ENCODE measurements around the gene GLCCI1. TPM values are rescaled to one million over a fixed set of nuclear protein-coding genes. Genes with fewer than 3 reads are reported as not detected.

GLCCI1 gene
- total RNA-seq, 1 donor from 2014 or later = 5.7 TPM

DNA sequence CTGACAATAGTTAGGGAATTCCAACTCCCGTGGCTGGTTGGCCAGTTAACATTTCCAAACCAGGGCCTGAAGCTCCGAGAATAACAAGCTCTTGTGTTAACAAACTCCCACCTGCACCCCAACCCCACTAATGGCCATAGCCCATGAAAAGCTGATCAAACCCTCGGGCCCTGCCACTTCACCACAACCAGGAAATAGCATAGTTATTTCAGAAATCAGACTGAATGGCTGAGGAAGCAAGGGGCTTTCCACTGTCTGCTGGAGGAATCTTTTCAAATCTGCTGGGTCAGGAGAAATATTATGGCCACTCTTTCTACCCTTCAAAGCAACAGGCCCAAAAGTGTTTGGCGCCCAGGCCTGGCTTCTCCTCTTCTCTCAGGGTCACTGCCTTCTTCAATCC is 145.6 kb downstream of the GLCCI1 start:
- no peak for DNase-seq (ENCODE audit: missing footprints)
- intact Hi-C loops (cut with DNase I) = no loop called here
- no peak for ATAC-seq

DNA sequence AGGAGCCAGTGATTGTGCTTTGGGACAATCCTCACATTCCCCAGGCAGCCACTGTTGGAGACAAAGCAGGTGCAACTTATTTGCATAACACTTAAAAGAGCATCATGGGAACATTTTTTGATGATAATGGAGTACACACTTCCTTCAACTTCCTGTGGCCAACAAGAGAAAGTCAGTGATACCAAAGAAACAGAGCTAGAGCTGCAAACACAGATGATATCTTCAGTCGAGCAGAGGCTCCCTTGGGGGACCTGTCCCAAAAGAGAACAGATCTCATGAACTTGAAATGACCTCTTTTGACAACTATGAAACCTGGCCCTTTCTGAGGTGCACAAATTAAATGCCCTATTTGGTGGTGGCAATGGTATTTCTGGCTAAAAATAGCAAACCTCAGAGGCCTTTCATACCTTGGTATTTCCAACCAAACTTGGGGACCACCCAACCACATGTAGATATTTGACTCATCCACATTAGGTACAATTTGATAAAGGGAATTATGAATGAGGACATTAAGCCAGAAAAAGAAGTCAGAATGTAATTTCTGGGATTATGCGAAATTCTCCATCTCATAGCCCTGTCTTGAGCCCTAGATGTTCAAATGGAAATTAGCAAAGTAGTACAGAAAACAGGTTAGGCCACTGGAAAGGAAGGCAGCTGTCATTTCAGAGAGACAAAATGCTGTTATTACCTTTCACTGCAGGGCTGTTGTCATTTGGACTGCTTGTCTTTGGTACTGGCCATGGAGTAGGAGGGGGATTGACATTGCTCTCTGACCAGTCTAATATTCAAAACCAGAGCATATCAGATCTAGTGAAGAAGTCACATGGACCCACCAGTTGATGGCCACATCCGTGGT is 147.2 kb downstream of the GLCCI1 start:
- DNase-seq (ENCODE audit: missing footprints) (no peak), ATAC-seq (no peak)
- intact Hi-C loops (cut with DNase I) = no loop called here

DNA sequence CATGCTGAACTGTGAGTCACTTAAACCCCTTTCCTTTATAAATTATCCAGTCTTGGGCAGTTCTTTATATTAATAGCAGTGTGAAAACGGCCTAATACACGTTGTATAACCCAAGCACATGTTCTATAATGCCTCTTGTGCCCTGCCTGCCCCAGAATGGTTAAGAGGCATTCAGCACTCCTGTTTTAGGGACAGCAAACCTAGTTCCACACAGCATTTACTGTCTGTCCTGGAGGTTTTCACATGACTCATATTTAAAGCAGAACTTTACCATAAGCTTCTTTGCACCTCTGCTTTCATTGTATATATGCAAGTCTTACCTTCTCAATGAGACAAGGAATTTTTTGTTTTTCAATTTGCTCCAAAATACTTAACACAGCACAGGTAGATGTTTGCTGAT is 148.6 kb downstream of the GLCCI1 start:
- intact Hi-C loops (cut with DNase I) = no loop called here
- no peak for ATAC-seq
- DNase-seq (ENCODE audit: missing footprints) = no peak

DNA sequence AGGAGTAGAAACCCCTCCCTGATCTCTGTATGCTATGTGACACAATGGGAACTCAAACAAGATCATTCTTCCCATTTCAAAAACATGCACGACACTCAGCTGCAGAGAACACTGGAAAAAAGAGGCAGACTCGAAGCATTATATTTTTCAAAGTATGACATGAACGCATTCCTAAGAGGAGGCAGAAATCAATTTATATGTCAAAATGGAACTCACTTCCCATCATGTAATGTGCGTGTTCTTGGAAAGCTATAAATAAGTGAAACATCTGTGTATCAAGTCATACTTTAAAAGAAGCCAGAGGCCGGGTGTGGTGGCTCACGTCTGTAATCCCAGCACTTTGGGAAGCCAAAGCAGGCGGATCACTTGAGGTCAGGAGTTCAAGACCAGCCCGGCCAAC is 150.7 kb downstream of the GLCCI1 start:
- intact Hi-C loops (cut with DNase I) = no loop called here
- no peak for DNase-seq (ENCODE audit: missing footprints)
- no peak for ATAC-seq

DNA sequence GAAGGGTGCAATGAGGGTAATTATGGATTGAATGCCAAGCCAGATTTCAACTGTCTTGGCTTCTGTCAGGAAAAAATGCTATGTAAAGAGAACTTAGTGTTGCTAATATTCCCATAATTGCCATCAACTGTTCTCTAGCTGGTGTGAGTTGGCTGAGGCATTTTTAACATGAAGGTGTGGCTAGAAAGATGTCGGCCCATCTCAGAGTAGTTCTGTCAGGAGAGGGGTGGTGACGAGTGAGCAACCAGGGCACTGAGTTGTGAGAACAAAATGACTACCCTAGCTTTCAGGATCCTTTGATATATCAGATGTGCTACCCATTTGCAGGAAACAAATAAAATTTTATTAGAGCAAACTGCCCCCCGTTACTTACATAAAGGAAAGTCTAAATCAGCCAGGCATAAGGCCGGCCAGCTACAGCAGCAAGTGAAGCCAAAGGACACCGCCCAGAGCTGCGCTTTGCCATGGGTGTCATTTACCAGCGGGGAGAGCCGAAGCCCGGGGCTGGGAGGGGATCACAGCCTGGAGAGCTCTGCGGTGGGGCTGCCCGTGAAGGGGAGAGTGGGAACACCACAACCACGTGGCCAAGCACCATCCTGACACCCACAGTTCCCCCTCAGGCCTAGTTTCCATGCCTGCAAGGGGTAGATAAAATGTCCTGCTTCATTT is 151.9 kb downstream of the GLCCI1 start:
- intact Hi-C loops (cut with DNase I) = no loop called here
- ATAC-seq (no peak), DNase-seq (ENCODE audit: missing footprints) (no peak)

DNA sequence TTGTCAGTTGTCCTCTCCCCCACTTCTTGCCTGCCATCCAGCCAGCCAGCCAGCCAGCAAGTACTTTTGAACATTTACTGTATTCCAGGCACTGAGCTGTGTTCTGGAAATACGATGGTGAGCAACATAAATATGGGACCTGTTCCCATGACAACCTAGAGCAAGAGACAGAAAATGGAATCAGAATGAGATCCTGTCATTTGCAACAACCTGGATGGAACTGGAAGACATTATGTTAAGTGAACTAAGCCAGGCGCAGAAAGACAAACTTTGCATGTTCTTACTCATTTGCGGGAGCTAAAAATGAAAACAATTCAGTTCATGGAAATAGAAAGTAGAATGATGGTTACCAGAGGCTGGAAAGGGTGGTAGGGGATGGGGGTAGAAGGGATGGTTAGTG is 152.6 kb downstream of the GLCCI1 start:
- intact Hi-C loops (cut with DNase I) = no loop called here
- DNase-seq (ENCODE audit: missing footprints) (no peak), ATAC-seq (no peak)

DNA sequence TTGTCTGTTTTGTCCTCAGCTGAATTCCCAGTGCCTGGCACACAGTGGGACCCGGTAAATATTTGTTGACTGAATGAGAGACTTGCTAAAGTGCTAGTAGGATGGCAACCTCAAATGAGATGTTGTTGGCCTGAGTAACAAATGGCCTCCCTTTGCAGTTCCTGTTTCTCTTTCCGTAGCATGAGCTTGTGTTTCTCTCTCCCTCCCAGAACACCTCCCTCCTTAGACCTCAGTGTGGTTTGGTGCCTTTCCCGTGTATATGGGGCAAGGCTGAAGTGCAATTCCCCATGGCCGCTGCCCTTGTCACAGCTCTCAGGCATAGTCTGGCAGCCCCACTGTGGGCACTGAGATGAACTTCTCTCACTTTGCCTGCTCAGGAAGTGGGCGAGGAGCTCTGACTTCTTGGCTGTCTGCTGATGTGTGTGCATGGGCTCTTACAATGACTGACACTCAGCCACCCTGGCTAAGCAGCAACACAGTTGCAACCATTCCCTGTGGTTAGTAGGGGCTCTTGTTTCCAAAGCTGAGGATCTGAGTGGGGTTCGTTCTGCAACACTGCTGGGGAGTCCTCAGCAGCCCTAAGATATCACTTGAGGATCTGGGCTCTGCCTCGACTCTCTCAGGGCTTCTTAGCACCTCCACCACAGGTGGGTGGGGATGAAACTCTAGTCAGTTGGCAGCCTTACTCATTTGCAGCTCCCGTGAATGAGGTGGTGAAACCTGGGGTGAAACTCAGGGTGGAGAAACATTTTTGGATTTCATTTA is 157.3 kb downstream of the GLCCI1 start:
- intact Hi-C loops (cut with DNase I) = no loop called here
- no peak for DNase-seq (ENCODE audit: missing footprints)
- peak; percentile 44 for ATAC-seq

DNA sequence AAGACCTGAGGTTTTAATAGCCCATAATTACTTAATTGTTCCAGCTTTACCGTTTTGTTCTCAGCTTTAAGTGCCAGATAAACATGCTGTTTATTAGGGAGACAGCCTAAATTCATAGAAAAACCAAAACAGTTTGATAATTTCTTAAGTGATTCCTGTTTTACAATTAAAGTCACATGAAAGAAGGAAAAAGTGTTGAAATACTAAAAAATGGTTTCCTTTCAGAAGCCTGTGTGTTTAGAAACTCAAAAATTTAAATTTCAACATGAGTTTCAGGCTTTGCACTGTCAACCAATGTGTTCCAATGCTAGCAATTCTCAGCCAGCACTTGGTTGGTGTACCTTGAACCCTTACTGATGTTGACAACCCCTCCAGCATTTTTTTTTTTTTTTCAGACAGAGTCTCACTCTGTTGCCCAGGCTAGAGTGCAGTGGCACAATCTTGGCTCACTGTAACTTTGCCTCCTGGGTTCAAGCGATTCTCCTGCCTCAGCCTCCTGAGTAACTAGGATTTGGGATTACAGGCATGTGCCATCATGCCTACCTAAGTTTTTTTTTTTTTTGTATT is 158.1 kb downstream of the GLCCI1 start:
- ATAC-seq = no peak
- intact Hi-C loops (cut with DNase I) = no loop called here
- DNase-seq (ENCODE audit: missing footprints) = no peak

DNA sequence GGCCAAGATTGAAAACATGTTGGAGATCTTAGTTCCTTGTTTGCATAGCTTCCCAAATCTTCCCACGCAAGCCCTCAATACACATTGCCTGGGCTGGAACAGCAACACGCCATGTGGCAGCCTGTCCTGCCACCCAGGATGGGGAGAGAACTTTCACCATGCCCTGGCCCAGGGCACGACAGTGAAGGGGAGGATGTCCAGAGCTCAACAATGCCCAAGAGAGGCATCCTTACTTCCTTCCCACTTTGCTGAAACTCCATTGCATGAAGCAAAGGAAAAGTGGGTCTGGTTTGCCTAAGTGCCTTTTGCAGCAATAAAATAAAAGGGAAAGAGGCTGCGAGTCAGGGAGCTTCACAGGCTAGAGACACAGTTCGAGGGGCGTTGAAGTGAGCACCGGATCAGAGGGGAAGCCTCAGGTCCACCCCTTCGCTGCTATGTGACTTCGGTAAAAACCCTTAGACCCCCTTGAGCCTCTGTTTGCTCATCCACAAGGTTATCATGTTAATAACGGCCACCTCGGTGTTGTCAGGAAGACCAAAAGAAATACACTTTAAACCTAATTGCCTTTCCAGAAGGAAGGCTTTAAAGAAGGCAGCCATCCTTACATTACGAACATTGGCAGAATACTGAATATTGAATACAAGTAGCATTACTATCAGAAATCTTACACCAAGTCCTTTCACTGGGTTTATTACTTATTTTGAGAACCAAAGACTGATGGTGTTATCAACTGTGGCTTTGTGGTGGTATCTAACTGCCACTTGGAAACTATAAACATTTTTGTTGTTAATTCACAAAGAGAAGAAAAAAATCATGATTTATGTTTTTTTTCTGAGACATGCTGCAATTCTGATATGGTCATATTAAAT is 160.1 kb downstream of the GLCCI1 start:
- ATAC-seq (no peak), DNase-seq (ENCODE audit: missing footprints) (no peak)
- intact Hi-C loops (cut with DNase I) = no loop called here

DNA sequence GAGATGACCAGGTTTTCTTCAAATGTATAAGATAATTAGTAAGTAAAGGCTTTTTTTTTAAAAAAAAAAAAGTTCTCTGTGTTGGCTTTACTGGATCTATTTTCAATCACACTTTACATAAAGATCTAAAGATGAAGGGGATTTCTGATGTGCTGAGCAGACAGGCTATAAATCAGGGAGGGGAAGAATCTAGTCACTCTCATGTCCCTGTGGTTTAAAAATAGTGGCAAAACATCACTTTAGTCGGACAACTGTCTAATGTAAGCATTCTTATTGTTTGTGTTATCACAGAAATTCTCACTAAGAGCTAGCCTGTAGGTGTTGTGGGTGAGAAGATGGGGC is 160.7 kb downstream of the GLCCI1 start:
- ATAC-seq = no peak
- intact Hi-C loops (cut with DNase I) = no loop called here
- no peak for DNase-seq (ENCODE audit: missing footprints)

DNA sequence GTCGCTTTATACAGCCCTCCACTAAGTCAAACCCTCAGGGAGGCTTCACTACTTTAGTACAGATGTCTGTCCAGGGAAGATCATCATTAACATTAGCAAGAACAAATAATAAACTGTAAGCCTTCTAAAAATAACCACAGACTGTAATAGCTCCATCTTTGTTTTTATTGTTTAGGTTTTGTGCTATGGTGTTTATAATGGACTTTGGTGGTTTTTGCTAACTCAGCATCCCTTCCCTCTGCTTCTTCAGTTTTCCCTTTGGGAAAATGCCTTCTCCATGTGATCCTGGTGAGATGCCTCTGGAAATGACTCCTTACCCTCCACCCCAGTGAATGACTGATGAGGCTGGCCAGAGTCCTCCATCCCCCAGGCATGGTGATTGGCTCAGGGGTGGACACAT is 162.1 kb downstream of the GLCCI1 start:
- DNase-seq (ENCODE audit: missing footprints) = no peak
- intact Hi-C loops (cut with DNase I) = no loop called here
- ATAC-seq = no peak

DNA sequence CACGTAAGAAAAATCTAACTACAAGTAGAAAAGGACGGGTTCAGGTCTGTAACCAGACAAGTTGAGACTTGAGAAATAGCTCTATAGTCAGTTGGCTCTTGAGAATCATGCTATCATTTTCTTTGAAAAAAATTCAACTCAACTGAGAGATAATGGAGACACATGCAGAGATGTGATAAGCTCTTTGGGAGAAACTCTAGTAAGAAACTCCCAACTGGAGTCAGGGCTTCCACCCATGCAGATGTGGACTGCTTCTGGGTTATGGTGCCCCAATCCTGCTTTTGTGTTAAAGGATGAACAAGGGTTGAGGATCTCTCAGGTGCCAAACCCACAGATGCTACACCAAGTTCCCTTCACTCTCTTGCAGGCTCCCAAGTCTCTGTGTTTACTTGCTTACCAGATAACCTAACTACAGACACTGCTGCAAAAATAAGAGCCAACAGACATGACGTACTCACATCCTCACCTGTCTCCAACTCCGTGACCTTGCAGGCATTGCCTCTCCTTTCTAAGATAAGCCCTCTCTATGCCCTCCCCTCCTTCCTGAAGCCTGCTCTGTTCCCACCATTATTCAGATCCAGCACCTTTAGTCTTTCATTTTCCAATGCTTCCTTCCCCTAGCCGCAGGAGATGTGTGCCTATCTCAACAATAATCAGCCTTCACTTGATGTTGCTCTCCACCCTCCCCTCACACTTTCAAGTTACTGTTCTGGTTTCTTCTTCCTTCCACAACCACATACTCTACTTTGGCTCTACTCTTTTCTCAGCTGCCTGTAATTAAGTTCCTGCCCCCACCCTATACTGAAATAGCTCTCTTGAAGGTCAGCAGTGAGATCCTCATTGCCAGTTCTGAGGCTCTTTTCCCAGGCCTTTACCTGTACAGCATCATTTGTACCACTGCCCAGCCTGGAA is 163.4 kb downstream of the GLCCI1 start:
- intact Hi-C loops (cut with DNase I) = no loop called here
- DNase-seq (ENCODE audit: missing footprints) (no peak), ATAC-seq (no peak)

DNA sequence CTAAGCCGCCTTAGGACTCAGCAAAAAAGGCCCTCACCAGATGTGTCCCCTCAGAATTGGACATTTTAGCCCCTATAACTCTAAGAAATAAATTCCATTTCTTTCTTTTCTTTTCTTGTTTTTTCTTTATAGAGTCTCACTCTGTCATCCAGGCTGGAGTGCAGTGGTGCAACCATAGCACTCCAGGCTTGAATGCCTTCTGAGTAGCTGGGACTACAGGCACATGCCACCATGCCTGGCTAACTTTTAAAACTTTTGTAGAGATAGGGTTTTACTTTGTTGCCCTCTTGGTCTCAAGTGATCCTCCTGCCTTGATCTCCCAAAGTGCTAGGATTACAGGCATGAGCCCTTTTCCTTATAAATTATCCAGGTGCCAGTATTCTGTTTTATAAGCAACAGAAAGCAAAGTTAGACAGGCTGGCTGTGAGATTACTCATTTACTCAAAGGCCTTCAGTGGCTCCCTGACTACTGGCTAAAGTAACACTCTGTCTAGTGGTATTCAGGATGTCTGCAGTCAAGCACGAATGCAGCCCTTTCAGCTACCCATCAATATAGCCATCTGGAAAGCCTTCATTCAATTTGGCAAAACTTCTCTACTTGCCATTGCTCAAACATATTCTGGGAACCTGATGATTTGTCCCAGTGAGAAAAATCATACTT is 164.7 kb downstream of the GLCCI1 start:
- intact Hi-C loops (cut with DNase I) = no loop called here
- ATAC-seq (no peak), DNase-seq (ENCODE audit: missing footprints) (no peak)

DNA sequence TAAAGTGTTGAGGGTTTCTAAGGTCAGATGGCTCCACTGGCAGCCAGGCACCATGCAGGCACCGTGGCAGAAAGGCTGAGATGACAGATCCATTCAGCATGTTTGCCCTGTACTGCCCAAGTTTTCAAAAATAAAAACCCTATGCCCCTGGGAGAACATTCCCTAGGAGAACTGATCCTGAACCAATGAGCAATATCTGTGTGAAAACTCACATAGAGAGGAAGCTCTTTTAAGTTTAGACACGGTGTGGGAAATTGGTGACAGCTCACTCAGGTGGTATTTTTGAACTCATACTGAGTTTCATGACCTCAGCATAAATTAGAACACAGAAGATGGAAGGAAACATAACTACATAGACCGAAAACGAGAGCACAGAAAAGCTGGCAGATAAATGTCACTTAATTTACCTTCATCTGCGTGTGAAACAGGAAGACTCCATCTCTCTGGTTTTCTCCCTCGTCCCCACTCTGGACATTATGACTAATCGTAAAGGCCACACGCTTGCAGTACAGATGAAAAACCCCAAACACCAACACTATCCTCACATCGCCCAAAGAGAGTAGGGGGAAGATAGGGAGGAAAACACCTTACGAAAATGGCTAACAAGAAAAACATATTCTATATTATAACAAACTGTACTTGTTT is 165.6 kb downstream of the GLCCI1 start:
- DNase-seq (ENCODE audit: missing footprints) = no peak

DNA sequence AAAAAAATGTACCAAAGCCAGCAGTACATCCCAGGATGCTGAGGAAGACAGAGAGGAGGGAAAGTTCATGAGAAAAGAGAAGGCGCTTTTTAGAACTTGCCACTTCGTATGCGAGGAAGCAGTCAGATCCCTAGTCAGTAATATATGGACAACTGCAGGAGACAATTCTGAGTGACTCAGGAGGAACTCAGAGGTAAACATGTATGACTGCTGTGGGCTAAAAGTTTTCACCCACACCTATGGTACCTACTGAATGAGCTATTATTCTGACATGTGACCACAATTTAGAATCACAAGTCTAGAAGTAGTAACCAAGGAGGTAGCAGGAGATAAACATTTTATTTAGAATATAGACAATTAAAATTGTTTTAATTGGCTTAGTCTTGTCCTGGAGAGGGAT is 166.8 kb downstream of the GLCCI1 start:
- ATAC-seq (no peak), DNase-seq (ENCODE audit: missing footprints) (no peak)
- intact Hi-C loops (cut with DNase I) = no loop called here

More for the DNA sequence above, 165.6 kb downstream of the GLCCI1 start:
- intact Hi-C loops (cut with DNase I) = no loop called here
- no peak for ATAC-seq

DNA sequence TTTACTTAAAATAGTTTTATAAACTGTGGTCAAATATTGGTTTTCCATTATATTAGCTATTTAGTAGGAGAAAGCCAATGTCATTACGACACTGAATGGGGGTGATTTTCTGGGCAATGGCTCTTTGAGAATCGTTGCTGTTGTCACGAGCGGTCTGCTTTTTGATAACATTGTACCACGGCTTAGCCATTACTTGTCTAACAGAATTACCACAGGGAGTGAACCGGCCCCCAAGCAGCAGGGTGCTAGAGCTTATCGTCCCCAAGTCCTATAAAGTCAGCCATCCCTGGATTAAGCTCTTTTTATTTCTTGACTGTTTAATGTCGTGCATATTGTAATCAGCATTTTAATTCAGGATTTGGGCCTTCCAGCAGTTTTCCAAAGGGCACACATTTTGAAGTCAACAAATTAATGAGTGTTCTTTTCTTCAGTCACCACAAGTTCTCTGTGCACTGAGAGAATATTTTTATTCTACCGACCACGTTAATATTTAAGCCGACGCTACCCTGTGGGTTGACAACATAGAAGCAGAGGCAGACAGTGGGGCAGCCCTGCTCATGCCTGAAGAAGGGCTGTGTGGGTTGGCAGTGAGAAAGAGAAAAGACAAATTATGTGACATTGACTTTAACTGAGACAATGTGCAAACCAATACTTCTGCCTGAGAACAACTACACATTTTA is 167.6 kb downstream of the GLCCI1 start:
- ATAC-seq = no peak
- no peak for DNase-seq (ENCODE audit: missing footprints)
- intact Hi-C loops (cut with DNase I) = no loop called here

All from Right ventricle myocardium inferior (tissue), 1 donor.